Breast epithelium (tissue), 3 donors: ENCODE measurements around the gene IL3RA.

Experiments used
- CTCF ChIP-seq, 3 donors: fragments of 450-650 bp; IDR thresholded peaks; one replicate each; pipeline ENCODE4 v1.5.1; 2016 to 2017; ENCODE audit warnings: antibody characterized with exemption in 3 of 3, mild to moderate bottlenecking in 3 of 3, moderate library complexity in 3 of 3
- POLR2A ChIP-seq: fragments of 450-650 bp; IDR thresholded peaks from one replicate; pipeline ENCODE4 v1.6.1; 2016; ENCODE audit warnings: antibody characterized with exemption, mild to moderate bottlenecking, moderate library complexity

- TF ChIP-seq CTCF (IDR thresholded peaks at IDR 0.05): no peak
- no peak for TF ChIP-seq POLR2A
These were observed 52.8 kb downstream of the IL3RA start for GRCh38 chrX:1389181-1389992.
